SK-N-SH (cell line): ENCODE data around the gene TTLL6. TPM values are rescaled to one million over a fixed set of nuclear protein-coding genes. Genes with fewer than 3 reads are reported as not detected.

Experiments
- CTCF ChIA-PET: fragments of 300-600, 350-600 bp; formaldehyde crosslinking; extraction: SDS; loops from one replicate; lab custom pipeline; 2021; lab: Yijun Ruan, JAX
- POLR2A ChIA-PET: fragments of 350-600 bp; sonication (Branson Sonifier 250); formaldehyde crosslinking; extraction: SDS; loops from one replicate; lab custom pipeline; 2020; ENCODE audit warnings: antibody characterized with exemption, inconsistent platforms; lab: Yijun Ruan, JAX
- DNase-seq: peaks from one replicate; pipeline ENCODE4 v3.0.0; 2012
- H2AFZ ChIP-seq: fragments of 200-600 bp; sonication (generic); 2 replicates; pipeline ENCODE4 v1.8.1; 2016; ENCODE audit warnings: antibody characterized with exemption, mild to moderate bottlenecking, low read depth
- H3F3A ChIP-seq: fragments of 200-600 bp; sonication (generic); replicated peaks from 2 replicates; pipeline ENCODE3; 2016; ENCODE audit warnings: antibody characterized with exemption, mild to moderate bottlenecking; ENCODE audit not compliant: insufficient read depth
- H3K27ac ChIP-seq, 2 experiments: fragments of 200-500 bp in 1 of 2; fragments of 200-600 bp in 1 of 2; sonication (Bioruptor generic) in 1 of 2; sonication (generic), shearing (Covaris generic) in 1 of 2; 2 replicates each; pipeline versions ENCODE4 v1.5.1 to v1.6.1; 2014 to 2016; ENCODE audit warnings: low read depth in 2 of 2, inconsistent platforms in 1 of 2, low read length in 1 of 2, mild to moderate bottlenecking in 1 of 2, mixed read lengths in 1 of 2
- H3K27me3 ChIP-seq: fragments of 200-600 bp; sonication (generic), shearing (Covaris generic); 2 replicates; pipeline ENCODE4 v1.6.1; 2016; ENCODE audit warnings: mixed run types; ENCODE audit not compliant: insufficient read depth
- H3K36me3 ChIP-seq, 2 experiments: fragments of 200-500 bp in 1 of 2; fragments of 200-600 bp in 1 of 2; sonication (Bioruptor generic) in 1 of 2; sonication (generic) in 1 of 2; replicated peaks in 1 of 2; 2 replicates each; pipeline versions ENCODE3 to v1.5.1; 2014 to 2016; ENCODE audit warnings: low read length in 1 of 2, mild to moderate bottlenecking in 1 of 2; ENCODE audit not compliant: insufficient read depth in 2 of 2, control insufficient read depth in 1 of 2
- H3K4me1 ChIP-seq, 2 experiments: fragments of 200-500 bp in 1 of 2; fragments of 200-600 bp in 1 of 2; sonication (Bioruptor generic) in 1 of 2; sonication (generic), shearing (Covaris generic) in 1 of 2; 2 replicates each; pipeline versions ENCODE4 v1.5.1 to v1.6.1; 2014 to 2016; ENCODE audit warnings: low read depth in 1 of 2, low read length in 1 of 2, mixed run types in 1 of 2; ENCODE audit not compliant: insufficient read depth in 2 of 2, control insufficient read depth in 1 of 2
- H3K4me2 ChIP-seq: fragments of 200-600 bp; sonication (generic), shearing (Covaris generic); 2 replicates; pipeline ENCODE4 v1.6.1; 2017; ENCODE audit warnings: mixed run types
- H3K4me3 ChIP-seq, 2 experiments: fragments of 200-500 bp in 1 of 2; fragments of 200-600 bp in 1 of 2; sonication (Bioruptor generic) in 1 of 2; sonication (generic), shearing (Covaris generic) in 1 of 2; 2 replicates each; pipeline versions ENCODE4 v1.5.1 to v1.8.1; 2014 to 2016; ENCODE audit warnings: low read depth in 2 of 2, inconsistent platforms in 1 of 2, low read length in 1 of 2, mild to moderate bottlenecking in 1 of 2, mixed read lengths in 1 of 2, moderate library complexity in 1 of 2
- H3K79me2 ChIP-seq: fragments of 200-600 bp; sonication (generic); 2 replicates; pipeline ENCODE4 v1.8.1; 2017; ENCODE audit warnings: mild to moderate bottlenecking; ENCODE audit not compliant: insufficient read depth
- H3K9ac ChIP-seq: fragments of 200-600 bp; sonication (generic); 2 replicates; pipeline ENCODE4 v1.6.1; 2017; ENCODE audit warnings: mixed run types
- H3K9me2 ChIP-seq: fragments of 200-600 bp; sonication (generic); 2 replicates; pipeline ENCODE4 v1.6.1; 2017; ENCODE audit warnings: mixed run types
- H3K9me3 ChIP-seq: fragments of 200-600 bp; sonication (generic); 2 replicates; pipeline ENCODE4 v1.6.1; 2017; ENCODE audit warnings: mixed run types, mild to moderate bottlenecking, moderate library complexity
- H4K20me1 ChIP-seq: fragments of 200-600 bp; sonication (generic); 2 replicates; pipeline ENCODE4 v1.6.1; 2017; ENCODE audit warnings: mild to moderate bottlenecking, mixed run types; ENCODE audit not compliant: insufficient read depth
- EZH2phosphoT487 ChIP-seq: fragments of 200-600 bp; sonication (generic); IDR thresholded peaks from 2 replicates; pipeline ENCODE4 v1.6.1; 2017; ENCODE audit warnings: low read depth, mixed run types, mild to moderate bottlenecking, antibody characterized with exemption, moderate library complexity, borderline replicate concordance
- FOSL2 ChIP-seq: IDR thresholded peaks from 2 replicates; pipeline ENCODE4 v1.4.0; 2012; ENCODE audit warnings: low read depth, mild to moderate bottlenecking, moderate library complexity, borderline replicate concordance
- GATA2 ChIP-seq: sonication (generic); formaldehyde crosslinking; IDR thresholded peaks from 2 replicates; pipeline ENCODE4 v1.5.0; 2020; ENCODE audit warnings: mild to moderate bottlenecking, missing genetic modification reagents
- IRF3 ChIP-seq: fragments of 150-350 bp; IDR thresholded peaks from 2 replicates; pipeline ENCODE4 v1.6.1; 2016; ENCODE audit warnings: mild to moderate bottlenecking, low read depth, low read length
- JUND ChIP-seq: IDR thresholded peaks from 2 replicates; pipeline ENCODE4 v1.4.0; 2012
- MAX ChIP-seq: IDR thresholded peaks from 2 replicates; pipeline ENCODE4 v1.4.0; 2012; ENCODE audit warnings: low read depth
- MEF2A ChIP-seq: IDR thresholded peaks from 2 replicates; pipeline ENCODE4 v1.4.0; 2012; ENCODE audit warnings: low read depth, borderline replicate concordance
- NFIC ChIP-seq: IDR thresholded peaks from 2 replicates; pipeline ENCODE4 v1.4.0; 2012; ENCODE audit warnings: borderline replicate concordance
- POLR2AphosphoS5 ChIP-seq: IDR thresholded peaks from 2 replicates; pipeline ENCODE4 v1.6.1; 2012; ENCODE audit warnings: low read depth, low read length
- RAD21 ChIP-seq: IDR thresholded peaks from 2 replicates; pipeline ENCODE4 v1.6.1; 2012; ENCODE audit warnings: mild to moderate bottlenecking, low read length
- RXRA ChIP-seq: IDR thresholded peaks from 2 replicates; pipeline ENCODE4 v1.4.0; 2012; ENCODE audit warnings: low read depth, mild to moderate bottlenecking, borderline replicate concordance
- SIN3A ChIP-seq: IDR thresholded peaks from 2 replicates; pipeline ENCODE4 v1.6.1; 2012; ENCODE audit warnings: low read depth, mild to moderate bottlenecking, low read length, moderate library complexity, borderline replicate concordance
- SMC3 ChIP-seq: IDR thresholded peaks from 2 replicates; pipeline ENCODE4 v1.6.1; 2012; ENCODE audit warnings: low read depth, low read length, improper control_type of control experiment
- TAF1 ChIP-seq: IDR thresholded peaks from 2 replicates; pipeline ENCODE4 v1.6.1; 2012; ENCODE audit warnings: low read depth, mild to moderate bottlenecking, low read length, moderate library complexity, borderline replicate concordance
- USF1 ChIP-seq: IDR thresholded peaks from 2 replicates; pipeline ENCODE4 v1.4.0; 2012; ENCODE audit warnings: low read depth, borderline replicate concordance
- USF2 ChIP-seq: fragments of 150-350 bp; IDR thresholded peaks from 2 replicates; pipeline ENCODE4 v1.6.1; 2017; ENCODE audit warnings: antibody characterized with exemption, low read length, low read depth, borderline replicate concordance
- ZBTB33 ChIP-seq: IDR thresholded peaks from 2 replicates; pipeline ENCODE4 v1.4.0; 2012; ENCODE audit warnings: low read depth, borderline replicate concordance
- WGBS: methylation state at CpG from one replicate; pipeline ENCODE4 v1.1.6; 2017; ENCODE audit warnings: low lambda C conversion rate; 5-methylcytosine and 5-hydroxymethylcytosine counted together
- polyA plus RNA-seq, 3 experiments: library from polyadenylated mRNA; depleted of rRNA; stranded (reverse); fragments of >200 nt; gene quantifications; 2 replicates each; pipeline ENCODE4 v1.2.3, GENCODE V29; 2012

Gene TTLL6
- polyA plus RNA-seq, 1 of the 3 experiments (the other 2 are of a cell fraction), result 3.1 TPM

- no peaks in the 10 kb centered on the region for H3F3A ChIP-seq
- H3K4me3 ChIP-seq, result no peak overlapping the region
- no peak overlapping the region for H3K9ac ChIP-seq
- no peak for TF ChIP-seq TAF1
- peak; percentile 69 for TF ChIP-seq EZH2phosphoT487
- ChIA-PET CTCF (interaction anchor here (0.6 to 4.2 kb wide), 4 partner anchors 30 to 611 kb away, joined by 4 to 17 read pairs (median 8); no protein-coding TSS in a partner anchor), POLR2A (no interaction called here)
- H3K9me2 ChIP-seq, result no peaks in the 10 kb centered on the region
- H2AFZ ChIP-seq, result no peak overlapping the region
- H3K27ac ChIP-seq, result no peak overlapping the region
- peaks cover 98% of the 10 kb centered on the region for H3K27me3 ChIP-seq
- no peak overlapping the region; the same call in 1 of the 2 replicates for H3K4me2 ChIP-seq
- 28% methylated on average over 44 of the region's 52 CpGs for WGBS
- no peak for DNase-seq
- no peaks in the 10 kb centered on the region for H3K79me2 ChIP-seq
- no peaks in the 10 kb centered on the region for H3K36me3 ChIP-seq
- no peaks in the 10 kb centered on the region for H3K9me3 ChIP-seq
- H4K20me1 ChIP-seq, result no peaks in the 10 kb centered on the region
- no peaks in the 10 kb centered on the region for H3K4me1 ChIP-seq
These were observed 62.3 kb downstream of the TTLL6 start for GRCh38 chr17:48754500-48755261.

GRCh38 chr17:48753794-48754499 is 63.1 kb downstream of the TTLL6 start:
- no peak for DNase-seq
- H3K4me1 ChIP-seq, result no peaks in the 10 kb centered on the region
- H3F3A ChIP-seq, result no peaks in the 10 kb centered on the region
- H3K27ac ChIP-seq, result no peak overlapping the region
- no peaks in the 10 kb centered on the region for H3K9me3 ChIP-seq
- no peaks in the 10 kb centered on the region for H4K20me1 ChIP-seq
- H3K36me3 ChIP-seq, result no peaks in the 10 kb centered on the region
- ChIA-PET POLR2A (no interaction called here), CTCF (interaction anchor here (1.1 to 4.2 kb wide), 5 partner anchors 29 to 279 kb away, joined by 4 to 17 read pairs (median 4); no protein-coding TSS in a partner anchor)
- no peak overlapping the region; the same call in 1 of the 2 replicates for H3K4me2 ChIP-seq
- no peak overlapping the region for H3K9ac ChIP-seq
- no peaks in the 10 kb centered on the region for H3K79me2 ChIP-seq
- 20% methylated on average over 22 of the region's 22 CpGs for WGBS
- H3K9me2 ChIP-seq, result no peaks in the 10 kb centered on the region
- no peak overlapping the region for H3K4me3 ChIP-seq
- TF ChIP-seq JUND (no peak), NFIC (no peak), SMC3 (no peak), GATA2 (CRISPR knock-in tag) (no peak), ZBTB33 (no peak), MAX (no peak), USF1 (no peak), RXRA (no peak), RAD21 (no peak), MEF2A (no peak), IRF3 (no peak), SIN3A (no peak), POLR2AphosphoS5 (no peak), USF2 (no peak), FOSL2 (no peak)
- H3K27me3 ChIP-seq, result peaks cover 98% of the 10 kb centered on the region
- peak overlapping the region; percentile 17; the same call in 1 of the 2 replicates for H2AFZ ChIP-seq
